ENCODE results near the gene ADAM21.
"Not testable (repeated sequence)": the region's sequence is repeated elsewhere in the genome, so short reads cannot be mapped to it uniquely, and the experiment has no call there.

- peak; percentile 28 for TF ChIP-seq CTCF (IDR thresholded peaks at IDR 0.05; ENCODE audit: low read depth, low read length)
- not testable (repeated sequence) for TF ChIP-seq EZH2phosphoT487 (IDR thresholded peaks at IDR 0.05; ENCODE audit: low read depth)
These were observed 48.6 kb upstream of the ADAM21 start for GRCh38 chr14:70403335-70403734.
